CD4-positive, alpha-beta T cell treated with Interferon gamma for 1 hour (primary cell): ENCODE data around the gene KYNU.
"Not testable (repeated sequence)": the region's sequence is repeated elsewhere in the genome, so short reads cannot be mapped to it uniquely, and the experiment has no call there.

Source experiments
- DNase-seq: peaks from one replicate; pipeline ENCODE4 v3.0.0-alpha.2; 2020

KYNU gene

GRCh38 chr2:142877216-142877838 is at the start of gene KYNU:
KYNU (plus strand) TSS chr2:142877664; CDS start chr2:142885368, 7,704 bp downstream.
- DNase-seq: peak; percentile 27

GRCh38 chr2:142834021-142834420 is 43.4 kb upstream of the KYNU start:
- no peak for DNase-seq

- DNase-seq: no peak
Observed at GRCh38 chr2:142840436-142840835, 37.0 kb upstream of the KYNU start.

GRCh38 chr2:142841788-142842187 is 35.7 kb upstream of the KYNU start:
- no peak for DNase-seq

- DNase-seq: no peak
Observed at GRCh38 chr2:142842369-142842768, 35.1 kb upstream of the KYNU start.

- DNase-seq: no peak
Observed at GRCh38 chr2:142843731-142844130, 33.7 kb upstream of the KYNU start.

GRCh38 chr2:142848023-142848606 is 29.3 kb upstream of the KYNU start:
- no peak for DNase-seq

- DNase-seq: no peak
Observed at GRCh38 chr2:142849820-142850219, 27.6 kb upstream of the KYNU start.

- no peak for DNase-seq
Observed at GRCh38 chr2:142853912-142854311, 23.6 kb upstream of the KYNU start.

- DNase-seq: no peak
Observed at GRCh38 chr2:142857256-142858164, 20.0 kb upstream of the KYNU start.

- no peak for DNase-seq
Observed at GRCh38 chr2:142858961-142859360, 18.5 kb upstream of the KYNU start.

- DNase-seq: no peak
Observed at GRCh38 chr2:142862299-142862698, 15.2 kb upstream of the KYNU start.

- no peak for DNase-seq
Observed at GRCh38 chr2:142862847-142863246, 14.6 kb upstream of the KYNU start.

GRCh38 chr2:142863485-142863961 is 13.9 kb upstream of the KYNU start:
- no peak for DNase-seq

- DNase-seq: not testable (repeated sequence)
Observed at GRCh38 chr2:142864605-142865004, 12.9 kb upstream of the KYNU start.

- no peak for DNase-seq
Observed at GRCh38 chr2:142865924-142866323, 11.5 kb upstream of the KYNU start.

GRCh38 chr2:142866426-142866825 is 11.0 kb upstream of the KYNU start:
- no peak for DNase-seq

GRCh38 chr2:142867136-142867535 is 10.3 kb upstream of the KYNU start:
- DNase-seq: no peak

- peak; percentile 74 for DNase-seq
Observed at GRCh38 chr2:142868229-142868762, 9.2 kb upstream of the KYNU start.

GRCh38 chr2:142869065-142869460 is 8.4 kb upstream of the KYNU start:
- DNase-seq: not testable (repeated sequence)

- no peak for DNase-seq
Observed at GRCh38 chr2:142869461-142870106, 7.9 kb upstream of the KYNU start.

- no peak for DNase-seq
Observed at GRCh38 chr2:142870526-142870925, 6.9 kb upstream of the KYNU start.

- no peak for DNase-seq
Observed at GRCh38 chr2:142871396-142871795, 6.1 kb upstream of the KYNU start.
